Activated CD8-positive, alpha-beta T cell treated with anti-CD3 and anti-CD28 coated beads for 36 hours (primary cell): ENCODE results near the gene TC2N. TPM values are rescaled to one million over a fixed set of nuclear protein-coding genes. Genes with fewer than 3 reads are reported as not detected.
"Not testable (repeated sequence)": the region's sequence is repeated elsewhere in the genome, so short reads cannot be mapped to it uniquely, and the experiment has no call there.

ENCODE experiments used
- ATAC-seq: fragments of 200-7000 bp; cut with Tn5 transposase; one replicate; pipeline ENCODE4 v1.10.0; 2021; ENCODE audit warnings: mild to moderate bottlenecking, moderate library complexity
- CTCF ChIA-PET: fragments of 350-600 bp; sonication (Branson Sonifier 250); formaldehyde crosslinking; loops from one replicate; lab custom pipeline; 2021; ENCODE audit warnings: antibody characterized with exemption; lab: Charles Lee
- POLR2A ChIA-PET: fragments of 350-600 bp; sonication (Branson Sonifier 250); formaldehyde crosslinking; loops from one replicate; lab custom pipeline; 2021; ENCODE audit warnings: antibody characterized with exemption; lab: Charles Lee
- DNase-seq: peaks from one replicate; pipeline ENCODE4 v3.0.0-alpha.2; 2020
- H3K27ac Mint-ChIP-seq: one replicate; pipeline ENCODE4 v1.8.0; 2021; ENCODE audit warnings: mild to moderate bottlenecking, mixed read lengths
- H3K27me3 Mint-ChIP-seq: one replicate; pipeline ENCODE4 v1.8.0; 2021; ENCODE audit warnings: mixed read lengths
- H3K36me3 Mint-ChIP-seq: one replicate; pipeline ENCODE4 v1.8.0; 2021; ENCODE audit warnings: low read depth, mixed read lengths
- H3K4me1 Mint-ChIP-seq: one replicate; pipeline ENCODE4 v1.8.0; 2021; ENCODE audit warnings: low read depth, mixed read lengths
- H3K4me3 Mint-ChIP-seq: one replicate; pipeline ENCODE4 v1.8.0; 2021; ENCODE audit warnings: mild to moderate bottlenecking, moderate library complexity, mixed read lengths
- H3K9me3 Mint-ChIP-seq: one replicate; pipeline ENCODE4 v1.8.0; 2021; ENCODE audit warnings: mixed read lengths
- intact Hi-C: fragments of 100-400 bp; cut with micrococcal nuclease; formaldehyde crosslinking; loops from one replicate; pipeline ENCODE4 v1.10.0; 2022
- total RNA-seq, 2 experiments: library from RNA; stranded (reverse); gene quantifications; one replicate each; pipeline ENCODE4 v1.2.3, GENCODE V29; 2021
- TF ChIP-seq, protein P1 (sequence below): fragments of 200-600 bp; IDR thresholded peaks from one replicate; pipeline ENCODE4 v1.8.0; 2022; ENCODE audit warnings: antibody characterized with exemption, mild to moderate bottlenecking

The TC2N gene
- total RNA-seq, 2 experiments from 2014 or later: 28.5 to 32.5 TPM

- ATAC-seq (no peak), DNase-seq (no peak)
- CTCF ChIA-PET: no interaction called here
- no peaks in the 10 kb centered on the region for H3K36me3 Mint-ChIP-seq
- intact Hi-C loops: no loop called here
- H3K27me3 Mint-ChIP-seq: no peaks in the 10 kb centered on the region
- H3K27ac Mint-ChIP-seq: no peak overlapping the region
- no peaks in the 10 kb centered on the region for H3K9me3 Mint-ChIP-seq
- H3K4me3 Mint-ChIP-seq: no peak overlapping the region
- TF ChIP-seq, protein P1, sequence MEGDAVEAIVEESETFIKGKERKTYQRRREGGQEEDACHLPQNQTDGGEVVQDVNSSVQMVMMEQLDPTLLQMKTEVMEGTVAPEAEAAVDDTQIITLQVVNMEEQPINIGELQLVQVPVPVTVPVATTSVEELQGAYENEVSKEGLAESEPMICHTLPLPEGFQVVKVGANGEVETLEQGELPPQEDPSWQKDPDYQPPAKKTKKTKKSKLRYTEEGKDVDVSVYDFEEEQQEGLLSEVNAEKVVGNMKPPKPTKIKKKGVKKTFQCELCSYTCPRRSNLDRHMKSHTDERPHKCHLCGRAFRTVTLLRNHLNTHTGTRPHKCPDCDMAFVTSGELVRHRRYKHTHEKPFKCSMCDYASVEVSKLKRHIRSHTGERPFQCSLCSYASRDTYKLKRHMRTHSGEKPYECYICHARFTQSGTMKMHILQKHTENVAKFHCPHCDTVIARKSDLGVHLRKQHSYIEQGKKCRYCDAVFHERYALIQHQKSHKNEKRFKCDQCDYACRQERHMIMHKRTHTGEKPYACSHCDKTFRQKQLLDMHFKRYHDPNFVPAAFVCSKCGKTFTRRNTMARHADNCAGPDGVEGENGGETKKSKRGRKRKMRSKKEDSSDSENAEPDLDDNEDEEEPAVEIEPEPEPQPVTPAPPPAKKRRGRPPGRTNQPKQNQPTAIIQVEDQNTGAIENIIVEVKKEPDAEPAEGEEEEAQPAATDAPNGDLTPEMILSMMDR: no peak
- POLR2A ChIA-PET: no interaction called here
- no peaks in the 10 kb centered on the region for H3K4me1 Mint-ChIP-seq
These were observed 124.1 kb downstream of the TC2N start for GRCh38 chr14:91743305-91743653.

DNA sequence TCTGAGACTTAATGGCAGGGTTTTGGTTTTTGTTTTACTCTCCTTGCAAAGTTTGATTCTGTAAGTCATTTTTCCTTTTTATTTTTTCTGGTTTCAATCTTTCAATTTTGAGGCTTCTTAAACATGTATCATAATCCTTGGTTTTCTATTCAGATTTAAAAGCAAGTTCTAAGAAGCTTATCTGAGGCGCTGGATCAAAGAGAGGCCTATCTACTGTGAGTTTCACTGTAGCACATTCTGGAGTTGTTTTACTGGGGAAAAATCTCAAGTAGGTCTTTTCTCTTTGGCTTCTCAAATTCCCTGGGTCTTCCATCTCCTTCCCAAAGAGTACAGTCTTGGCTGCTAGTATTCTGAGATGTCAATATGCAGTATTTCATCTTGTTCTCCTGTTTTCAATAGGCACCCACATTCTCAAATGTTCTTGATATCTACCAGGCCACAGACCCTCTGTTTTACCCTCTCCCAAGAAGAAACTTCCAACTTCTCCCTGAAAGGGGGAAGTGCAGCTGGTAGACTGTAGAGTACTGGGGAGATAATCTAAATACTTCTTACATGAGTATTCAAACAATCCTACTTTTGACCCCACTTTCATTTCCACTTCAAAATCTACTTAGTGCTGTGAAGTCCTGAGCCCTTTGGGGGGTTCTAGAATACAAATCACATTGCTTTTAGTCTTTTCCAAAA lies 124.6 kb downstream of the TC2N start:
- no peaks in the 10 kb centered on the region for H3K27me3 Mint-ChIP-seq
- H3K4me1 Mint-ChIP-seq: no peaks in the 10 kb centered on the region
- intact Hi-C loops: no loop called here
- ATAC-seq: no peak
- H3K36me3 Mint-ChIP-seq: no peaks in the 10 kb centered on the region
- DNase-seq: no peak
- TF ChIP-seq, protein P1: no peak
- no peak overlapping the region for H3K27ac Mint-ChIP-seq
- ChIA-PET CTCF (no interaction called here), POLR2A (no interaction called here)
- H3K4me3 Mint-ChIP-seq: no peak overlapping the region
- H3K9me3 Mint-ChIP-seq: no peaks in the 10 kb centered on the region

DNA sequence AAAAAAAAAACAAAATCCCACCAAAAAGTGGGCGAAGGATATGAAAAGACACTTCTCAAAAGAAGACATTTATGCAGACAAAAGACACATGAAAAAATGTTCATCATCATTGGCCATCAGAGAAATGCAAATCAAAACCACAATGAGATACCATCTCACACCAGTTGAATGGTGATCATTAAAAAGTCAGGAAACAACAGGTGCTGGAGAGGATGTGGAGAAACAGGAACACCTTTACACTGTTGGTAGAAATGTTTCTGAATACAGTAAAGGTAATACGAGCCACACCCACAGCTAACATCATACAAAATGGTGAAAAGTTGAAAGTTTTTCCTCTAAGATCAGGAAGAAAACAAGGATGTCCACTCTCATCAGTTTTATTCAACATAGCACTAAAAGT lies 127.5 kb downstream of the TC2N start:
- H3K4me3 Mint-ChIP-seq, POLR2A ChIA-PET, H3K36me3 Mint-ChIP-seq, H3K27ac Mint-ChIP-seq, ATAC-seq, intact Hi-C loops, H3K9me3 Mint-ChIP-seq, H3K4me1 Mint-ChIP-seq, H3K27me3 Mint-ChIP-seq, CTCF ChIA-PET, DNase-seq: not testable (repeated sequence)

DNA sequence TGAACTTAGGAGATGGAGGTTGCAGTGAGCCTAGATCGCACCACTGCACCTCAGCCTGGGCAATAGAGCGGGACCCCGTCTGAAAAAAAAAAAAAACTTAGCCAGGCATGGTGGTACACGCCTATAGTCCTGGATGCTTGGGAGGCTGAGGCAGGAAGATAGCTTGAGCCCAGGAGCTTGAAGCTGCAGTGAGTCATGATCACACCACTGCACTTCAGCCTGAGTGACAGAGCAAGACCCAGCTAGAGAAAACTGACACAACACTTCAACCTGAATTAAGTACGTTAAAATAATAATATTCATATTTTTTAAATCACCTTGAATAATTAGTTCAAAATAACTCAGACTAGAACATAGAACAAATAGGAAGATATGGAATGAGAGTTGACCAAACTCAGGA lies 129.7 kb downstream of the TC2N start:
- Mint-ChIP-seq H3K9me3 (no peaks in the 10 kb centered on the region), H3K27me3 (no peaks in the 10 kb centered on the region), H3K4me3 (no peak overlapping the region), H3K4me1 (peaks cover 7% of the 10 kb centered on the region), H3K36me3 (no peaks in the 10 kb centered on the region), H3K27ac (no peak overlapping the region)
- TF ChIP-seq, protein P1: no peak
- intact Hi-C loops: no loop called here
- POLR2A ChIA-PET: no interaction called here
- CTCF ChIA-PET: interaction anchor here (0.8 to 1.6 kb wide), 2 partner anchors 9 to 174 kb away, joined by 3 to 4 read pairs; no protein-coding TSS in a partner anchor
- DNase-seq (no peak), ATAC-seq (no peak)

DNA sequence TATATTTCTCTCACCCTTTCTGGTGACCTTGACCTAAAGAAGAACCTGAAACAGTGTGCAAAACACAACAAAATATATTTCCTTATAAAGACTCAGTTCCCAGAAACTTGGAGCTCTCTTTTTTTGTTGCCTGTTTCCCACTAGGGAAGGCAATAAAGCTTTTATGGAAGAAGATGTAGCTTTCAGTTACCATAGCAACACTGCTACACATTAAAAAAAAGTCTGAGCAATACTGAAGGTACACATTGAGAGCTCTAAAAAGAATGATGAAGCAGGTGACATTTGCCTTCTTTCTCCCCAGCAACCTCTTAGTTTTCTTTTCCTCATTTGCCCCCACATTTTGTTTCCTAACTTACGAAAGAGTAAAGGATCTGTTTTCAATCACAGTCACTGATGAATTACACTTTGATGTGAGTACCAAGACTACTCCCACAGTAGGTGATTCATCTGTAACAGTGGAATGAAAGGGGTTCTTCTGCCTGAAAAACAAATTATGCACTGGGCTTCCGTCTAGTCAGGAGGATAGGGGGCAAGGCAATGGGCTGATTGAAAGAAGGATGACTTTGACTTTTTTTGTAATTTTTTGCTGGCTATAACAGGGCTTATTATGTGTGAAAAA lies 134.4 kb downstream of the TC2N start:
- ATAC-seq: peak; percentile 69
- H3K27ac Mint-ChIP-seq: no peak overlapping the region

More for the DNA sequence above, 134.4 kb downstream of the TC2N start:
- no peak for DNase-seq
- ChIA-PET POLR2A (no interaction called here), CTCF (interaction anchor here (0.9 kb wide), 1 partner anchor 167 kb away, joined by 3 read pairs; no protein-coding TSS in a partner anchor)
- H3K27me3 Mint-ChIP-seq: no peaks in the 10 kb centered on the region
- no peaks in the 10 kb centered on the region for H3K9me3 Mint-ChIP-seq
- no peaks in the 10 kb centered on the region for H3K36me3 Mint-ChIP-seq
- no peak overlapping the region for H3K4me3 Mint-ChIP-seq
- TF ChIP-seq, protein P1: no peak
- intact Hi-C loops: no loop called here
- peaks cover 16% of the 10 kb centered on the region for H3K4me1 Mint-ChIP-seq
